MCF 10A (cell line): ENCODE results near the gene RHBDD1. TPM values are rescaled to one million over a fixed set of nuclear protein-coding genes. Genes with fewer than 3 reads are reported as not detected.

Experiments used
- BruUV-seq: library from RNA; stranded (reverse); fragments of 400-500 nt; replicated peaks from 2 replicates; lab custom pipeline; 2021; lab: Mats Ljungman, UMichigan
- CTCF ChIA-PET: fragments of 300-600 bp; sonication (Branson Sonifier 250); formaldehyde crosslinking; extraction: SDS; loops from one replicate; lab custom pipeline; 2021; ENCODE audit warnings: antibody characterized with exemption, inconsistent platforms; lab: Yijun Ruan, JAX
- POLR2A ChIA-PET: fragments of 300-600, 350-650 bp; sonication (Branson Sonifier 250); formaldehyde crosslinking; extraction: SDS; loops from one replicate; lab custom pipeline; 2020; ENCODE audit warnings: antibody characterized with exemption, inconsistent platforms; lab: Yijun Ruan, JAX
- DNase-seq: peaks from one replicate; pipeline ENCODE4 v3.0.0-alpha.2; 2018; ENCODE audit not compliant: unreplicated experiment
- H3K27ac Mint-ChIP-seq: one replicate; pipeline ENCODE4 v1.8.0; 2022; ENCODE audit warnings: mild to moderate bottlenecking, low read depth, mixed read lengths; ENCODE audit not compliant: unreplicated experiment
- H3K27me3 Mint-ChIP-seq: one replicate; pipeline ENCODE4 v1.8.0; 2022; ENCODE audit warnings: mixed read lengths; ENCODE audit not compliant: insufficient read depth, unreplicated experiment
- H3K36me3 Mint-ChIP-seq: one replicate; pipeline ENCODE4 v1.8.0; 2022; ENCODE audit warnings: mild to moderate bottlenecking, moderate library complexity, mixed read lengths; ENCODE audit not compliant: insufficient read depth, unreplicated experiment
- H3K4me1 Mint-ChIP-seq: one replicate; pipeline ENCODE4 v1.8.0; 2022; ENCODE audit warnings: mixed read lengths; ENCODE audit not compliant: insufficient read depth, unreplicated experiment
- H3K4me3 Mint-ChIP-seq: one replicate; pipeline ENCODE4 v1.8.0; 2022; ENCODE audit warnings: mild to moderate bottlenecking, moderate library complexity, mixed read lengths; ENCODE audit not compliant: unreplicated experiment
- H3K9me3 Mint-ChIP-seq: one replicate; pipeline ENCODE4 v1.8.0; 2022; ENCODE audit warnings: mixed read lengths; ENCODE audit not compliant: unreplicated experiment
- intact Hi-C: fragments of 100-400 bp; cut with micrococcal nuclease; formaldehyde crosslinking; loops from 2 replicates; pipeline ENCODE4 v1.14.1; 2022
- total RNA-seq: library from RNA; stranded (reverse); gene quantifications from 2 replicates; pipeline ENCODE4 v1.2.3, GENCODE V29; 2022
- TF ChIP-seq, protein P1 (sequence below): fragments of 200-600 bp; IDR thresholded peaks from one replicate; pipeline ENCODE4 v1.8.0; 2022; ENCODE audit warnings: antibody characterized with exemption, mild to moderate bottlenecking; ENCODE audit not compliant: unreplicated experiment

The RHBDD1 gene
- total RNA-seq, 1 experiment from 2014 or later, result 76.0 TPM

DNA sequence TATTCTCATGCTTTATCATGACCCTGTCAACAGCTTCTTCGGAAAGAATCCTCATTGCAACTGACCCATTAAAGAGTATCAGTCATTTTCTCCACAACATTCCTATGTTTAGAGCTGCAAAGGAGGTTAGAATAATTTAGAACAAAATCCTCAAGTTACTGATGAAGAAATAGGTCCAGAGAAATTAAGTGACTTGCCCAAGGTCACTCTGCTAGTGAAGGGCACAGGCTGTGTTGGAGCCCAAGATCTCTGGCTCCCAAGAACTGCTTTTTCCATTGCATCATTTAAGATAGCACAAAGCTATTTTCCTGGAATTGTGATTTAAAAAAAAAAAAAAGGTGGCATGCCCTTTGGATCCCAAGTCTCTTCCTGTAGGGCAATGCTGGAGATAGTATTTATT, 45.8 kb upstream of the RHBDD1 start:
- intact Hi-C loops, result loop anchor here (5.0 to 10.0 kb wide), 4 partner anchors 138 to 755 kb away; no protein-coding TSS in a partner anchor
- BruUV-seq, result no TSS peak
- TF ChIP-seq, protein P1, sequence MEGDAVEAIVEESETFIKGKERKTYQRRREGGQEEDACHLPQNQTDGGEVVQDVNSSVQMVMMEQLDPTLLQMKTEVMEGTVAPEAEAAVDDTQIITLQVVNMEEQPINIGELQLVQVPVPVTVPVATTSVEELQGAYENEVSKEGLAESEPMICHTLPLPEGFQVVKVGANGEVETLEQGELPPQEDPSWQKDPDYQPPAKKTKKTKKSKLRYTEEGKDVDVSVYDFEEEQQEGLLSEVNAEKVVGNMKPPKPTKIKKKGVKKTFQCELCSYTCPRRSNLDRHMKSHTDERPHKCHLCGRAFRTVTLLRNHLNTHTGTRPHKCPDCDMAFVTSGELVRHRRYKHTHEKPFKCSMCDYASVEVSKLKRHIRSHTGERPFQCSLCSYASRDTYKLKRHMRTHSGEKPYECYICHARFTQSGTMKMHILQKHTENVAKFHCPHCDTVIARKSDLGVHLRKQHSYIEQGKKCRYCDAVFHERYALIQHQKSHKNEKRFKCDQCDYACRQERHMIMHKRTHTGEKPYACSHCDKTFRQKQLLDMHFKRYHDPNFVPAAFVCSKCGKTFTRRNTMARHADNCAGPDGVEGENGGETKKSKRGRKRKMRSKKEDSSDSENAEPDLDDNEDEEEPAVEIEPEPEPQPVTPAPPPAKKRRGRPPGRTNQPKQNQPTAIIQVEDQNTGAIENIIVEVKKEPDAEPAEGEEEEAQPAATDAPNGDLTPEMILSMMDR, result no peak
- no peak overlapping the region for H3K4me3 Mint-ChIP-seq
- H3K36me3 Mint-ChIP-seq, result no peaks in the 10 kb centered on the region
- no peaks in the 10 kb centered on the region for H3K9me3 Mint-ChIP-seq
- CTCF ChIA-PET, result interaction anchor here (2.5 kb wide), 1 partner anchor 29 kb away, joined by 7 read pairs; no protein-coding TSS in a partner anchor
- no peak for DNase-seq
- no peak overlapping the region for H3K27ac Mint-ChIP-seq
- POLR2A ChIA-PET, result interaction anchor here (0.6 to 13.1 kb wide), 15 partner anchors 8 to 901 kb away, joined by 3 to 114 read pairs (median 4); partner anchors contain the start of gene IRS1
- H3K27me3 Mint-ChIP-seq, result no peaks in the 10 kb centered on the region
- peaks cover 19% of the 10 kb centered on the region for H3K4me1 Mint-ChIP-seq

DNA sequence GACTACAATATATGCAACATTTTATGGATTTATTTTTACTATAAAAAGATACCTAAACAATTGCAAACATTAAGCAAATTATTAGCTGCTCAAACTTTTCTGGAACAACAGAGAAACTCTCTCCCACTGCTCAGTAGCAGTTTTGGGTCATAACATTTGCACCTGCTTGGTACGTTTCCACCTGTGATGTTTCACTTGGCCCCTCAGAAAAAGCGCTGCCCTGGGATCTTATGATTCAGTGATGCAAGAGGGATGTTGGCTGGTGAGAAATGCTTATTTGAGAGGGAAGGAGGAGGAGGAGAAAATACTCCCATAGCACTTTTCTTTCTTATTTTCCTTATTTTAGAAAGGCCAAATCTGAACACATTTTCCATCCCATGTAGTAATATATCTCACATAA, 45.4 kb upstream of the RHBDD1 start:
- H3K4me1 Mint-ChIP-seq, result peaks cover 19% of the 10 kb centered on the region
- CTCF ChIA-PET, result interaction anchor here (0.8 to 2.5 kb wide), 2 partner anchors 21 to 30 kb away, joined by 4 to 7 read pairs; no protein-coding TSS in a partner anchor
- peak overlapping the region; percentile 98 for H3K27ac Mint-ChIP-seq
- POLR2A ChIA-PET, result interaction anchor here (0.6 to 13.1 kb wide), 15 partner anchors 8 to 956 kb away, joined by 3 to 114 read pairs (median 4); partner anchors contain the start of gene IRS1
- H3K9me3 Mint-ChIP-seq, result no peaks in the 10 kb centered on the region
- intact Hi-C loops, result loop anchor here (5.0 to 10.0 kb wide), 4 partner anchors 138 to 756 kb away; no protein-coding TSS in a partner anchor
- TF ChIP-seq, protein P1, result no peak
- DNase-seq, result no peak
- BruUV-seq, result no TSS peak
- no peaks in the 10 kb centered on the region for H3K36me3 Mint-ChIP-seq
- H3K4me3 Mint-ChIP-seq, result peak overlapping the region; percentile 73
- H3K27me3 Mint-ChIP-seq, result no peaks in the 10 kb centered on the region

DNA sequence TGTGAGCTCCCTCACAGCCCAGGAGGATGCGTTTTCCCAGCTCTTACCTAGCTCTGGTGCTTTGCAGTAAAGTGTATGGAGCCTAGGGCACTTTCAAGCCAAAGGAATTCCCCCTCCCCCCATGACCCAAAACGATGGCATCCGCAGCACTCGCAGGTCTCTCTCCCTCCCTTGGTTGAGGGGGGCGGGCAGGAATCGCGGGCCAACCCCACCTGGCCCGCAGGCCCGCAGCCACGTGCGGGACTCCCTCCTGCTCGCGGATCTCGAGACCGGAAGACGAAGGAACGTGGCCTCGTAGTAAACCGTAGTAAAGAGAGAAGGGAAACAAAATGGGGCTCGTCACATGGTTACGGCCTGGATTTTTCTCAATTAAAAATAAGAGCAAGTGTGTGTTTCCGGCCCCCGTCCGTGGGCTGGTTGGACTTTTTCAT, 44.8 kb upstream of the RHBDD1 start:
- H3K27ac Mint-ChIP-seq, result peak overlapping the region; percentile 98
- H3K4me1 Mint-ChIP-seq, result peaks cover 26% of the 10 kb centered on the region
- intact Hi-C loops, result loop anchor here (5.0 to 10.0 kb wide), 4 partner anchors 139 to 756 kb away; no protein-coding TSS in a partner anchor
- ChIA-PET CTCF (interaction anchor here (0.8 kb wide), 2 partner anchors 22 to 119 kb away, joined by 3 to 4 read pairs; no protein-coding TSS in a partner anchor), POLR2A (interaction anchor here (0.7 to 13.1 kb wide), 15 partner anchors 9 to 957 kb away, joined by 3 to 114 read pairs (median 4); partner anchors contain the start of gene IRS1)
- no peaks in the 10 kb centered on the region for H3K9me3 Mint-ChIP-seq
- TF ChIP-seq, protein P1, result no peak
- BruUV-seq, result TSS peak; percentile 36
- peaks cover 4% of the 10 kb centered on the region for H3K36me3 Mint-ChIP-seq
- no peaks in the 10 kb centered on the region for H3K27me3 Mint-ChIP-seq
- peak overlapping the region; percentile 73 for H3K4me3 Mint-ChIP-seq
- DNase-seq, result peak; percentile 56

DNA sequence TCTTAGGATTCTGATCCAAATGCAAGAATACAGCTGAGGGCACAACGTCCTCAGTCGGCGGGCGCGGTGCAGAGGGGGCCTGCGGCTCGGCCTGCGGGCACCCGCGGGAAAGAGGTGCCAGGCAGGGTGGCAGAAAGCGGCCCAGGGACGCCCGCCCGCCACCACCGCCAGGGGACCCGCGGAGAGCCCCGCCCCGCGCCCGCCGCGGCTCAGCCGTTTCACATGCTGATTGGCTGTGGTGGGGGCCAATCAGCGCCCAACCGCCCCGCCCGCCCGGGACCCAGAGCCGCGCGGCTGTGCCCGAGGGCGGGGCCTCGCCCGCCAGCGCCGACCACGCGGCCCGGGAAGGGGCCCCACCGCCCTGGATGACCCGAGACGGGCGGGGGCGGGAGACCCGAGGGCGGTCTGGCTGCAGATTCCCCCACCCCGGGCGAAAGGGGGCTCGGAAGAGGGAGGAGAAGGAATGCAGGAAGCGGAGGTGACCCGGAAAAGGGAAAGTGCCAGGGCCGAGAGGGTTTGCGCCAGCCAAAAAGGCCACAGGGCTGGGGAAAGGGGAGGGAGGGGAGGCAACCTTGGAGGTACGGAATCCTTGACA, 44.3 kb upstream of the RHBDD1 start:
- peak overlapping the region; percentile 98 for H3K27ac Mint-ChIP-seq
- ChIA-PET POLR2A (interaction anchor here (0.7 to 13.1 kb wide), 21 partner anchors 8 to 766 kb away, joined by 3 to 114 read pairs (median 4); partner anchors contain the start of genes IRS1 and RHBDD1), CTCF (interaction anchor here (0.7 to 1.0 kb wide), 7 partner anchors 22 to 903 kb away, joined by 3 to 4 read pairs (median 4); no protein-coding TSS in a partner anchor)
- peak; percentile 88 for DNase-seq
- peak overlapping the region; percentile 73 for H3K4me3 Mint-ChIP-seq
- no TSS peak for BruUV-seq
- peaks cover 31% of the 10 kb centered on the region for H3K4me1 Mint-ChIP-seq
- TF ChIP-seq, protein P1, result peak; percentile 26
- intact Hi-C loops, result loop anchor here (1.0 to 10.0 kb wide), 6 partner anchors 139 to 902 kb away; no protein-coding TSS in a partner anchor
- H3K36me3 Mint-ChIP-seq, result peaks cover 9% of the 10 kb centered on the region
- H3K9me3 Mint-ChIP-seq, result no peaks in the 10 kb centered on the region
- H3K27me3 Mint-ChIP-seq, result no peaks in the 10 kb centered on the region
